ENCODE results near the gene MRPS15.

The MRPS15 gene

GRCh38 chr1:36417931-36418330 lies 46.3 kb downstream of the MRPS15 start:
- no peak for DNase-seq

- no peak for DNase-seq
Measured at GRCh38 chr1:36415661-36416326, 48.4 kb downstream of the MRPS15 start.

GRCh38 chr1:36414384-36414783 lies 49.8 kb downstream of the MRPS15 start:
- no peak for DNase-seq

GRCh38 chr1:36411674-36412648 lies 52.2 kb downstream of the MRPS15 start:
- peak; percentile 61 for DNase-seq

GRCh38 chr1:36408479-36408878 lies 55.7 kb downstream of the MRPS15 start:
- DNase-seq = no peak

- no peak for DNase-seq
Measured at GRCh38 chr1:36406440-36406839, 57.7 kb downstream of the MRPS15 start.

Data from NCI-H510A (cell line).